ENCODE measurements around the gene WWOX.

DNA sequence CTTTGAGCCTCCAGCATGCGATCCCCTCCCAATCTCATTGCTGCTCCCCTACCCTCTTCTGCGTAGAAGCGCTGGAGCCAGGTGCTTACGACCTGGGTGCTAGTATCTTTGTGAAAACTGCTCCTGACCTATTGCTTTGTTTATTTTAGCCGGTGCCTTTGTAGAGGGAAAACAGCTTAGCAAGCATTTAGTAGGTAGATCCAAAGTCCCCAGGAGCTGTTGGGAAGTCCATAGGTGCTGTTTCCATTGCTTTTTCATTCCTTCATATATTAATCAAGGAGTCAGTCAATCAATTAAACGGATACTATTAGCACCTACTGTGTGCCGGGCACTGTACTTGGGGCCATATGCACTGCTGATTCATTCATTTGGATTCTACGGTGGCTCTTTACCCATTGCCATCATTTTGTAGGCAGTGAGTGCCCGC is 497.6 kb downstream of the WWOX start:
- TF ChIP-seq, protein P1, sequence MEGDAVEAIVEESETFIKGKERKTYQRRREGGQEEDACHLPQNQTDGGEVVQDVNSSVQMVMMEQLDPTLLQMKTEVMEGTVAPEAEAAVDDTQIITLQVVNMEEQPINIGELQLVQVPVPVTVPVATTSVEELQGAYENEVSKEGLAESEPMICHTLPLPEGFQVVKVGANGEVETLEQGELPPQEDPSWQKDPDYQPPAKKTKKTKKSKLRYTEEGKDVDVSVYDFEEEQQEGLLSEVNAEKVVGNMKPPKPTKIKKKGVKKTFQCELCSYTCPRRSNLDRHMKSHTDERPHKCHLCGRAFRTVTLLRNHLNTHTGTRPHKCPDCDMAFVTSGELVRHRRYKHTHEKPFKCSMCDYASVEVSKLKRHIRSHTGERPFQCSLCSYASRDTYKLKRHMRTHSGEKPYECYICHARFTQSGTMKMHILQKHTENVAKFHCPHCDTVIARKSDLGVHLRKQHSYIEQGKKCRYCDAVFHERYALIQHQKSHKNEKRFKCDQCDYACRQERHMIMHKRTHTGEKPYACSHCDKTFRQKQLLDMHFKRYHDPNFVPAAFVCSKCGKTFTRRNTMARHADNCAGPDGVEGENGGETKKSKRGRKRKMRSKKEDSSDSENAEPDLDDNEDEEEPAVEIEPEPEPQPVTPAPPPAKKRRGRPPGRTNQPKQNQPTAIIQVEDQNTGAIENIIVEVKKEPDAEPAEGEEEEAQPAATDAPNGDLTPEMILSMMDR (IDR thresholded peaks at IDR 0.05) = no peak
- no peak for TF ChIP-seq POLR2A (IDR thresholded peaks at IDR 0.05)
